NCI-H2029 treated with DMSO at 0.1 percent for 48 hours (cell line): Measurements from ENCODE around the gene APH1B.
"Not testable (repeated sequence)": the region's sequence is repeated elsewhere in the genome, so short reads cannot be mapped to it uniquely, and the experiment has no call there.

ENCODE experiments used
- DNase-seq: peaks from one replicate; lab custom pipeline; 2025; lab: John Stamatoyannopoulos, UW

The APH1B gene

GRCh38 chr15:63277038-63277892 is at the start of gene APH1B:
Gene APH1B (plus strand): TSS chr15:63277605. CDS start chr15:63277624, 19 bp downstream.
- peak; percentile 4 for DNase-seq

DNA sequence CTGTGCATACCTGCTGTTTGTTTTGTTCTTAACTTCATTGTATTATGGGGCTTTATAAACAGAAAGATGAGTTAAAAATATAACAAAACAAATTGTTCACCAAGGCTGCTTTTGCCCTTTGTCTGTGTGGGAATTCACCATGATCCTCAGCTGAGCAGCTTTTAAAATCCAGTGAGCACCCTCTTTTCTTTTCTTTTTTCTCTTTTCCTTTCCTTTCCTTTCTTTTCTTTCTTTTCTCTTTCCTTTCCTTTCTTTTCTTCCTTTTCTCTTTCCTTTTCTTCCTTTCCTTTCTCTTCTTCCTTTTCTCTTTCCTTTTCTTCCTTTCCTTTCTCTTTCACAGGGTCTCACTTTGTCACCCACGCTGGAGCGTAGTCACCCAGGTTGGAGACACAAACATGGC is 49.7 kb upstream of the APH1B start:
- no peak for DNase-seq

DNA sequence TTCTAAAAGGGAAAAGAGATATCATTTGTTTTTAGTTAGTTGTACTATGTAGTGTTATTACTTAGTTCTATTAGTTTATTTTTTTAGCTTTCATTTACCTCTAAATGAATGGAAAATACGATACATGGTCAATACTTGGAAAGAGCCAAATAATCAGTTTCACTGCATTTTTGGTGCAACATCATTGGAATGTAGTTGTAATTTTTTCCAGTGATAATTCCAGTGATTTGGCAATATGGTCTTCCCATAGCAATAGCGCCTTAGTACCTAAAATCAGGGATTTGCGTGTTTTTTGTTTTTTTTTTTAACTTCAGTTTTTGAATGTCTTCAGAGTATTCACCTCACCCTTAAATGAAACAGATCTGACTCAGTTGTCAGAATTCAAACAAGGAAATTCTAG is 46.2 kb upstream of the APH1B start:
- DNase-seq = no peak

GRCh38 chr15:63231706-63232105 is 45.7 kb upstream of the APH1B start:
- DNase-seq = no peak

DNA sequence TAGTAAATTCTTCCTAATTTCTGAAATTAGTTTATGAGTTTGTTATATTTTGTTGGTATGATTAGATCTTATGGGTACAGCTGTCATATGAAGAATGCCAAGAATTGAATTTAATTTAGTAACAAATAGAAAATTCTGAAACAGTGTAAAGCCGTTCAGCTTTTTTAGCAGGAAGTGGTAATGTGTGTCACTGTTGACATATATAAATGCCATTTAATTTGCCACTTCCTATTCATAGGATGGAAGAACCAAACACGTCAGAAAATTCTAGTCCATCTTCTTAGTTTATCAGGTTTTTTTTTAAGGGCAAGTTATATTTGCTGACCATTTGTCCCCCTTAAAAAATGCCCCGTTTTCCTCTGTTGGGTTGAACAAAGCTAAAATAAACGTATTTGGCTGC is 45.0 kb upstream of the APH1B start:
- no peak for DNase-seq

DNA sequence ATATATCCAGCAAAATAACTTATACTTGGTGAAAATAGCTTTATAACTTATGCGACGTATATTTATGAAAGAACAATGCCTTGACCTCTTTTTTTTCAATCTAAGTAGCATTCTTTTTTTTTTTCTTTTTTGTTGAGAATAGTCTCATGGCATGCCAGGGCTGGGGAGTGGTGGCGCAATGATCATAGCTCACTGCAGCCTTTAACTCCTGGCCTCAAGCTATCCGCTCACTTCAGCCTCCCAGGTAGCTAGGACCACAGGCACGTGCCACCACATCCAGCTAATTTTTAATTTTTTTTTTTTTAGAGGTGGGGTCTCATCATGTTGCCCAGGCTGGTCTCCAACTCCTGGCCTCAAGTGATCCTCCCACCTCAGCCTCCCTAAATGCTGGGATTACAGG is 44.5 kb upstream of the APH1B start:
- no peak for DNase-seq

GRCh38 chr15:63233667-63234423 is 43.6 kb upstream of the APH1B start:
- DNase-seq = no peak

GRCh38 chr15:63234451-63234870 is 42.9 kb upstream of the APH1B start:
- no peak for DNase-seq

DNA sequence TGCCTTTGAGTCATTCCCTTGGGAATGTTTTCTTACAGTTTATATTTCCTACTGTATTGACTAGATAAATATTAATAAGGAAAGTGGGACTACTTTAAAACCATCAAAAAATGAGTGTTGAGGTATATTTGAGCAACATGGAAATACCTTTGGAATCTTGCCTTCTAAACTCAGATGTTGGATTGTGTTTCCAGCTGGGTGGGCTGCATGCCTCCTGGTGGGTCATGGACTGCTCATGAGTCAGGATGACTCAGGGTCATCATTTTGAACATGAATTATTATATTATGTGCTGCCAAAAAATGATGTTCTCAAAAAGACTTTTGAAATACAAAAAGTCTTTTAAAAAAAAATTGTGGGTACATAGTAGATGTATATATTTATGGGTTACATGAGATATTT is 41.1 kb upstream of the APH1B start:
- DNase-seq = no peak

- DNase-seq = not testable (repeated sequence)
Measured at GRCh38 chr15:63237086-63237485, 40.3 kb upstream of the APH1B start.

GRCh38 chr15:63238171-63238570 is 39.2 kb upstream of the APH1B start:
- no peak for DNase-seq

- no peak for DNase-seq
Measured at GRCh38 chr15:63238796-63239195, 38.6 kb upstream of the APH1B start.

DNA sequence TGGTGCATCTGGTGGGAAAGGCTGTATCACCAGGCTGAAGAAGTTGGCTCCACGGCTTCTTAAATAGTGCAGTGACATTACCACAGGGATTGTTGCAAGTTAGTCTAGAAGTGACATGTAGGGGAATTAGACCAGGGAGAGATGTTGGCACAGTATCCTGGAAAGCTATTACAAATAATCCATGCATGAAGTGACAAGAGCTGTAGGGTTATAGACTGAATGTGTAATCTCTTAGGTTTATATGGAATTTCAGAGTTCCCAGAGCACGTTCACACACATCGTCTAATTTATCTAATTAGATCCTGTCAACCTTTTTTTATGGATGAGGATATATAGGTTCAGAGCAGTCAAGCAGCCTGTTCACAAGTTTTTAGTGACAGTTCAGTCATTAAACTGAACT is 37.3 kb upstream of the APH1B start:
- DNase-seq = no peak

DNA sequence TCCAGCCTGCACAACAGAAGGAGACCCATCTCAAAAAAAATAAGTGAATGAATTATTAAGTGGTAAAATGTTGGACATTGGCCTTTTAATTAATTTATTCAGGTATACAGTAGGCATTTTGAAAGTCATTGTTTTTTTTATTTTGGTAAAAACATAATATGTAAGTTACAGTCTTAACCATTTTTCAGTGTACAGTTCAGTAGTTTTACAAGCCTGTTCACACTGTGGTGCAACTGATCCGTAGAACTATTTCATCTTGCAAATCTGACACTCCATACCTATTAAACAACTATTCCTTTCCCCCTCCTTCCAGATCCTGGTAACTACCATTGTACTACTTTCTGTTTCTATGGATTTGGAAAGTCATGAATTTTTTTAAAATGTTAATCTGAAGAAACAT is 36.1 kb upstream of the APH1B start:
- no peak for DNase-seq

DNA sequence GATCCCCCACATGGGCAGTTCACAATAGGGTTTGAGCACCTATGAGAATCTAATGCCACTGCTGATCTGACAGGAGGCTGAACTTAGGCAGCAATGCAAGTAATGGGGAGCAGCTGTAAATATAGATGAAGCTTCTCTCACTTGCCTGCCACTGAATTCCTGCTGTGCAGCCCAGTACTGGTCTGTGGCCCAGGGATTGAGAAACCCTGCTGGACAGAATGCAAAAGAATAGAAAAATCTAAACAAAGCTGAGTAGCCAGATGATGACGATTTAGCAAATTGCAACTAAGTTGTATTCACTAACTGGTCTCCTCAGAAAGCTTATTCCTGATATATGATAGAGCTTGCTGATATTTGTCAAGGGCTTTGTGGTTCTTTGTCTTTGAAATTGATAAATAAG is 34.3 kb upstream of the APH1B start:
- DNase-seq = no peak

DNA sequence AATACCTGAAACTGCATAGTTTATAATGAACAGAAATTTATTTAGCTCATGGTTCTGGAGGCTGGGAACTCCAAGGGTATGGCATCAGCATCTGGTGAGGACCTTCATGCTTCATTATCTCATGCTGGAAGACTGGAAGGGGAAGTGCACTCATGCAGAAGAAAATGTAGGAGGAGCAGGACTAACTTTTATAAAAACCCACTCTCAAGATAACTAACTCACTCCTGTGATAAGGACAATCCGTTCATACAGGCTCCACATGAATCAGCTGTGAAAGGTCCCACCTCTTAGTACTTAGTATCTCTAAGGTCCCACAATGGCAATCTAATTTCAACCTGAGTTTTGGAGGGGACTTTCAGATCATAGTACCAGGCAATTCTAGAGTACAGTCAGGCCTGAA is 33.6 kb upstream of the APH1B start:
- no peak for DNase-seq

DNA sequence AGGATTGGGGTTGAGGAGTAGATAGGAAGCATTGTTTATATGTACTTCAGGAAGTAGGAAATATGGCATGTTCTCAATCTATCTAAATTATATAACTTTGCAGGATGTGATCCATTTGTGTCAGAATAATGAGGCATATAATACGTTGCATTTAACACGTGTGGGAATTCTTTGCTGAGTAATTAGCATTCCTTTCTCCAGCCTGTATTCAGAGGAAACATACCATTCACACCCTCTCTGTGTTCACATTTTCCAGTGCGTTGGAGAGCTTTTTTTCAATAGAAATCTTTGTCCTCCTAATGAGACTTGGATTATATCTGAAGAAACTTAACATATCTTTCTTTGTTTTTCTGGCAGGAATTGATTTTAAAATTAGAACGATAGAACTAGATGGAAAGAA is 33.0 kb upstream of the APH1B start:
- no peak for DNase-seq

DNA sequence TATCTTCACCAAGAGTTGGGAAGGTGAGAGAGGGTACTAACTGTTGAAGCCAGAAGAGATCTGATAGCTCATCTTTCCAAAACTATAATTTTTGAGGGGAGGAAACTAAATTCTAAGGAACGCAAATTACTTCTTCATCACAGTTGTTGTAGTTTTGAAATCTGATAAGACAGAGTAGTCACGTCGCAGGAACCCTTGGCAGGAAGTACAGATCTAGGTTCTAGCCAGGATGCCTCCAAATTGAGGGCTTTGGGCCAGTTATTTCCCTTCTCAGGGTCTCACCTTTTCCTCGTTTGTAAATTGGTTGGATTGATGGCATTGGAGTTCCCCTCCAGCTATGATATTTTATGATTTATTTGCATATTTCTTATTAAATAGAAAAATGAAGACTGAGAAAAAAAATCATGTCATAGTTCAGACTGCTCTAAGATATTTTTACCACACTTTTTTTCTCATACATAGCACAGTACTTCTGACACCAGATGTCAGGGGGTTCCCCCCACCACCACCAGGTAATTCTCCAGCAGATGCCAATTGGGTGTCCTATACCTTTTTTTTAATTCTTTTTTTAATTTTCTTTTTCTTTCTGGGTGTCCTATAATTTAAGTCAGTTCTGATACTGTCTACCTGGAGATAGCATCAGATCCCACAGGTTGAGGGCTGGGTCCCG is 32.3 kb upstream of the APH1B start:
- DNase-seq = no peak

DNA sequence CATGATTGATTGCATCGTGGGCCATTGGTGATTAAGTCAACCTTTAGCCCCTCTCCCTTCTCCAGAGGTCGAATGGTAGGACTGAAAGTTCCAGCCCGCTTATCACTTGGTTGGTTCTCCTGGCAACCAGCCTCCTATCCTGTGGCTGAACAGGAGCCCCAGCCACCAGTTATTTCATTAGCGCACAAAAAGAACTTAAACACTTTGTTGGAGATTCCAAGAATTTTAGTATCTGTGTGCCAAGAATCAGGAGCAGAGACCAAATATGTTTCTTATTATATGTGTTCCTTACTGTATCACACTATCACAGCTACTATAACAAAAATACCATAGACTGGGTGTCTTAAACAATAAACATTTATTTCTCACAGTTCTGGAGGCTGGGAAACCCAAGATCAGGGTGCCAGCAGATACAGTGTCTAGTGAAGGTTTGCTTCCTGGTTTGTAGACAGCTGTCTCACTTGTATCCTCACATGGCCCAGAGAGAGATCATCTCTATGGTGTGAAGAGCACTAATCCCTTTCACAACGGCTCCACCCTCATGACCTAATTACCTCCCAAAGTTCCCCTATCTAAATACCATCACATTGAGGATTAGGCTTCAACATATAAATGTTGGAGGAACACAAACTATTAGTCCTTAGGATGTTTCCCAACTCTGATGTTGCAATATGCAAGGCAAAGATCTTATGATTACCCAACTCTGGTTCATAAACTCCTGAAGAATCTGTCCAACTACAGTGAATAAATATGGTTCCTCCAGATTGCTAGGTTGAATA is 30.5 kb upstream of the APH1B start:
- DNase-seq = no peak

GRCh38 chr15:63250312-63250965 is 27.0 kb upstream of the APH1B start:
- DNase-seq = no peak

- no peak for DNase-seq
Measured at GRCh38 chr15:63251701-63252100, 25.7 kb upstream of the APH1B start.

- DNase-seq = no peak
Measured at GRCh38 chr15:63252292-63252691, 25.1 kb upstream of the APH1B start.
